ENCODE data around the gene NXT1. TPM values are rescaled to one million over a fixed set of nuclear protein-coding genes. Genes with fewer than 3 reads are reported as not detected.

NXT1 gene
- total RNA-seq, 4 donors from 2014 or later, result 19.8 to 23.8 (median 21.9) TPM

DNA sequence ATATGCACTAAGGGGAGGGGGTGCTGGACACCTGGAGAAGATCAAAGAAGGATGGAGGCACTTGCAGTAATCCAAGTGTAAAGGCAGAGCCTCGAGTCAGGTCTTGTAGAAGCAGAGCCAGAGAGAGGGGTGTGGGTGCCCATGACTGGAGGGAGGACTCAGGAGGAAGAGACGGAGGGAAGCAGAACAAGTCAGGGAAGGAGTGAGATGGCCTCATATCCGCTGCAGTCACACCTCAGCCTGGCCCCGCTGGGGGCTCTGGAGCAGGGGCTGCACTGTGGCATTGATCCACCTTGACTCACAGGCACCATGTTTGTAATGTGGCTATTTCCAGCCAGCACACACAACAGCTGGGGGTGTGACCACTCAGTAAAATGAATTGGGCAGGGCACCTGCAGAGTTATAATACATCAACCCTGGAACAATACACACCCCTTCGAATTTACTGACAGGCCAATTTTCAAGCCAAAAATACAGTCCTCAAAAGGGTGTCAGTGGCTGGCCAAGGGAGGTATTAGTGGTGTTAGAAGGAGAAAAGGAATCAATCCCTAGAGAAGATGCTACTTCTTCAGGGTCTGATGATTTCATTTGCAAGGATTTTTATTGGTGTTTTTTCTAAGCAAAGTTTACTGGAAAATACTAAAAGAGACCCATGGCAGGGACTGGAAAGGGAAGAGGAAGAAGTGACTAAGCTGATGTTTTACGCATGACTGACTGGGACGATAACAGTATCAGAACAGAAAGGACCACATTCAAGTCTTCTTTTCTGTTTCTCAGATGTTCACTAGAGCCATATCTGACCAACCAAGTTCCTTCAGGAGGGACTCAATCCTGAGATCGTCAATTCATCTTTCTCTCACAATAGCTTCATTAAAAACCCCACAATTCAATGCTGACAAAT, 18.9 kb upstream of the NXT1 start:
- TF ChIP-seq, protein P1, sequence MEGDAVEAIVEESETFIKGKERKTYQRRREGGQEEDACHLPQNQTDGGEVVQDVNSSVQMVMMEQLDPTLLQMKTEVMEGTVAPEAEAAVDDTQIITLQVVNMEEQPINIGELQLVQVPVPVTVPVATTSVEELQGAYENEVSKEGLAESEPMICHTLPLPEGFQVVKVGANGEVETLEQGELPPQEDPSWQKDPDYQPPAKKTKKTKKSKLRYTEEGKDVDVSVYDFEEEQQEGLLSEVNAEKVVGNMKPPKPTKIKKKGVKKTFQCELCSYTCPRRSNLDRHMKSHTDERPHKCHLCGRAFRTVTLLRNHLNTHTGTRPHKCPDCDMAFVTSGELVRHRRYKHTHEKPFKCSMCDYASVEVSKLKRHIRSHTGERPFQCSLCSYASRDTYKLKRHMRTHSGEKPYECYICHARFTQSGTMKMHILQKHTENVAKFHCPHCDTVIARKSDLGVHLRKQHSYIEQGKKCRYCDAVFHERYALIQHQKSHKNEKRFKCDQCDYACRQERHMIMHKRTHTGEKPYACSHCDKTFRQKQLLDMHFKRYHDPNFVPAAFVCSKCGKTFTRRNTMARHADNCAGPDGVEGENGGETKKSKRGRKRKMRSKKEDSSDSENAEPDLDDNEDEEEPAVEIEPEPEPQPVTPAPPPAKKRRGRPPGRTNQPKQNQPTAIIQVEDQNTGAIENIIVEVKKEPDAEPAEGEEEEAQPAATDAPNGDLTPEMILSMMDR (IDR thresholded peaks at IDR 0.05; ENCODE audit: low read depth), result no peak

DNA sequence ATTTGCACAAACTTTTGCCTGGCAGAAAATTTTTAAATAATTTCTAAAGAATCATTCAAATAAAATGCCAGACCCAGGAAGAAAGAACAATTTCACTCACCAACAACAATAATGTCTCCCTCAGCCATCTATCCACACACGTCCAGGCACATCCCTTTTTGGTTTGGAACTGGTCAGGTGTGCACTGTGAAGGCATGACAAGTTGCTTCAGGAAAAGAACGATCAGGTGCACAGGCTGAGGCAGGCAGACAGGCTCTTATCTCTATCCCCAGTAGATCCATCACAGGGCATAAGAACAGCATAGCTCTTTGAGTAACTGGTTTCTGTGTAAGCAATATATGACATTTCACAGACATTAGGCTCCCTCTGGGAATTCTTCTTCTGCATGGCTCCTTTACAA, 18.1 kb upstream of the NXT1 start:
- TF ChIP-seq, protein P1 (IDR thresholded peaks at IDR 0.05; ENCODE audit: low read depth), result no peak

DNA sequence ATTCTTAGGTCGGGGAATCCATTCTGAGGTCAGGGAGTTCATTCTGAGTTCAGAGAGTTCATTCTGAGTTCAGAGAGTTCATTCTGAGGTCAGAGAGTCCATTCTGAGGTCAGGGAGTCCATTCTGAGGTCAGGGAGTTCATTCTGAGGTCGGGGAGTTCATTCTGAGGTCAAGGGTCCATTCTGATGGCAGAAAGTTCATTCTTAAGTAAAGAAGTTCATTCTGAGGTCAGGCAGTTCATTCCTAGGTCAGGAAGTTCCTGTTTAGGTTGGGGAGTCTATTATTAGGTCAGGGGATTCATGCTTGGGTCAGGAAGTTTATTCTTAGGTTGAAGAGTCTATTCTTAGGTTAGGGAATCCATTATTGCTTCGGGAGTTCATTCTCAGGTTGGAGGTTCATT, 16.5 kb upstream of the NXT1 start:
- TF ChIP-seq, protein P1 (IDR thresholded peaks at IDR 0.05; ENCODE audit: low read depth), result no peak

DNA sequence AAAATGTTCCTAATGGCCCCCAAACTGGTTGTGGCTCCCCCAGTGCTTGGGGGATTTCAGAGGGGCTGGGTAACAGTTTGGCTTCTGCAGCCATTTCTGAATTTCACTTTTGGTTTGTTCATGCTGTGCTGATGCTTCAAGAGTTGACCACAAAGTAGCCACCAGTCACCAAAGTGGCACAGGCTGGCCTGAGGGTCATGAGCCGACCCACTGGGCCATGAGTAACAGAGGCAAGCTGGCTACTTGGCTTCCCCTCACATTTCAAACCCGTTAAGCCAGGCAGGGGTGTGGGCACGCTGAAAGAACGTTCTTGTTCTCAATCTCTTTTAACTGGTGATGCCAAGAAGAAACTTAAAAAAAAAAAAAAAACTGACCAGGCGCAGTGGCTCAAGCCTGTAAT, 15.1 kb upstream of the NXT1 start:
- TF ChIP-seq, protein P1 (IDR thresholded peaks at IDR 0.05; ENCODE audit: low read depth), result no peak

DNA sequence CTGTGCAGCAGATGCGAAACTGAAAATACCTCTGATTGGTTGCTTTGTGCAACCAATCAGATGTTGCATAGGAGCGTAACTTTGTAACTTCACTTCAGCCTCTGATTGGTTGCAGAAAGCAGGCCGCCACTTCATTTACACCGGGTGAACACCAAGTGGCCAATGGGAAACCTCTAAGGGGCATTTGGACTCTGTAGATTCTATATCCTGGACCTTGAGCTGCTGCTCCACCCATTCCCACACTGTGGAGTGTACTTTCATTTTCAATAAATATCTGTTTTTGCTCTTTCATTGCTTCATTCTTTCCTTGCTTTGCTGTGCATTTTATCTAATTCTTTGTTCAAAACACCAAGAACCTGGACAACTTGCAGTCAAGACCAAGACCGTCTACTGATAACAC, 14.1 kb upstream of the NXT1 start:
- TF ChIP-seq, protein P1 (IDR thresholded peaks at IDR 0.05; ENCODE audit: low read depth), result no peak

DNA sequence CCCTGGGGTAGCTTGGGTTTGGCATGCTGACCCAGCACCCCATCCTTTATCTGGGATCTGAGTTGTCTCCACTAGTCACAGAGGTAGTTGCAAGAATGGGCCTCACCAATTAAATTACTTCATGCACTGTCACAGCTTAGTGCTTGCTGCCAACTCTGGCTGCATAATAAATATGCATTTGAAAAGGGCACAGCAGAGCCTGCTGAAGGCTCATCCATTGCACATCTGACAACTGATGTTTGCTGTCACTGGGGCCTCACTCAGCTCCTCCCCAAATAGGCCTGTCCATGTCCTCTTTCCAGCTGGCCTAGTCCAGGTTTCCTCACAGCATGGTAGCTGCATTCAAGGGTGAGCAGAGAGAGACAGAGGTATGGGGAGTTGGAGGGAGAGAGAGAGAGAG, 13.3 kb upstream of the NXT1 start:
- TF ChIP-seq, protein P1 (IDR thresholded peaks at IDR 0.05; ENCODE audit: low read depth), result no peak

DNA sequence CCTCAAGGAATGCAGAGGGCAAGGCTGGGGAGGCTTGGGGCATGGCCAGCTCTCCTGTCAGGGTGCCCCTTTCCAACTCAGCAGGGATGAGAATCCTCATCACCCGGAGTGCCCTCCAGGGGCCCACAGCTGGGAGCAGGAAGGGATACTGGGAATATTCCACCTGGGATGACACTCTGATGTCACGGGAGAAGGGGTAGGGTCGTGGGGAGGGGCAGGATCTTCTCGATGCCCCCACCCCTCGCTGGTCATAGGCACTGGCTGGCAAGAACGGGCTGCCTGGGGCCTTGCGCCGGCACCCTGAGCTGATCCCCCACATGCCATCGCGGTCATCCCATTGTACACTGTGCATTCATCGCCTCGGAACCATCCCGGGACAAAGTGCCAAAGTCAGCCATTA, 10.6 kb upstream of the NXT1 start:
- TF ChIP-seq, protein P1 (IDR thresholded peaks at IDR 0.05; ENCODE audit: low read depth), result no peak

All from subcutaneous adipose tissue (tissue), 4 donors.